ENCODE results near the gene DELE1.

DNA sequence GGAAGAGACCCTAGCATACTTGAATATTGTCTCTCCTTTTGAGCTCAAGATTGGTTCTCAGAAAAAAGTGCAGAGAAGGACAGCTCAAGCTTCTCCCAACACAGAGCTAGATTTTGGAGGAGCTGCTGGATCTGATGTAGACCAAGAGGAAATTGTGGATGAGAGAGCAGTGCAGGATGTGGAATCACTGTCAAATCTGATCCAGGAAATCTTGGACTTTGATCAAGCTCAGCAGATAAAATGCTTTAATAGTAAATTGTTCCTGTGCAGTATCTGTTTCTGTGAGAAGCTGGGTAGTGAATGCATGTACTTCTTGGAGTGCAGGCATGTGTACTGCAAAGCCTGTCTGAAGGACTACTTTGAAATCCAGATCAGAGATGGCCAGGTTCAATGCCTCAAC is 54.7 kb downstream of the DELE1 start:
- no peak for TF ChIP-seq NR3C1 (CRISPR knock-in tag; conservative IDR thresholded peaks at IDR 0.05; ENCODE audit: low read depth)
- no peak for TF ChIP-seq CREM (CRISPR knock-in tag; IDR thresholded peaks at IDR 0.05)
- TF ChIP-seq MLX (CRISPR knock-in tag; IDR thresholded peaks at IDR 0.05), result no peak
- TF ChIP-seq CTCF (IDR thresholded peaks at IDR 0.05), result no peak
- no peak for TF ChIP-seq SMAD3 (CRISPR knock-in tag; IDR thresholded peaks at IDR 0.05; ENCODE audit: borderline replicate concordance)
- no peak for TF ChIP-seq ATF3 (CRISPR knock-in tag; conservative IDR thresholded peaks at IDR 0.05)
- no peak for TF ChIP-seq GABPB1 (CRISPR knock-in tag; IDR thresholded peaks at IDR 0.05)
- TF ChIP-seq ATF2 (CRISPR knock-in tag; IDR thresholded peaks at IDR 0.05; ENCODE audit: borderline replicate concordance, low read depth), result no peak
